GM18868 (cell line): ENCODE results near the gene DNAJB6.
"Not testable (repeated sequence)": the region's sequence is repeated elsewhere in the genome, so short reads cannot be mapped to it uniquely, and the experiment has no call there.

Experiments used
- ATAC-seq: cut with Tn5 transposase; IDR thresholded peaks from one replicate; pipeline ENCODE4 v1.9.1; 2021; ENCODE audit warnings: mild to moderate bottlenecking, moderate library complexity; ENCODE audit not compliant: unreplicated experiment

DNAJB6 gene

DNA sequence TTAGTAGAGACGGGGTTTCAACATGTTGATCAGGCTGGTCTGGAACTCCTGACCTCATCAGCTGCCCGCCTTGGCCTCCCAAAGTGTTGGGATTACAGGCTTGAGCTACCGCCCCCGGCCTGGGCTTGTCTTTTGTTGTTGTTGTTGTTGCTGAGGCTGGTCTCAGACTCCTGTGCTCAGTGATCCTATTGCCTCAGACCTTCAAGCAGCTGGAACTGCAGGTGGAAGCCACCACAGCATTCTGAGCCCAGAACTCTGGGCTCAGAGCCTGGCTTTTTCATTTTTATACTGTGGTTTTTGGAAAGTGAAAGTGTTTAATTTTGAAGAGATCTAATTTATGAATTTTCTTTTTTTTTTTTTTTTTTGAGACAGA lies 16.2 kb upstream of the DNAJB6 start:
- no peak for ATAC-seq

DNA sequence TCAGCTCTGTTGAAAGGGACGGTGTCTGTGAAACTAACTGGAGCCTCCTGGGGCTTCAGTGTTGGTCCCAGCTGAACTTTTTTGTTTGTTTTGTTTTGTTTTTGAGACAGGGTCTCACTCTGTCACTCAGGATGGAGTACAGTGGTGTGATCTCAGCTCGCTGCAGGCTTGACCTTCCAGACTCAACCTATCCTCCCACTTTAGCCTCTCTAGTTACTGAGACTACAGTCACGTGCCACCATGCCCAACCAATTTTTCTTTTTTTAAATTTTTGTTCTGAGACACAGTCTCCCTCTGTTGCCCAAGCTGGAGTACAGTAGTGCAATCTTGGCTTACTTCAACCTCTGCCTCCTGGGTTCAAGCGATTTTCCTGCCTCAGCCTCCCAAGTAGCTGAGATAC lies 13.4 kb upstream of the DNAJB6 start:
- ATAC-seq, result no peak

DNA sequence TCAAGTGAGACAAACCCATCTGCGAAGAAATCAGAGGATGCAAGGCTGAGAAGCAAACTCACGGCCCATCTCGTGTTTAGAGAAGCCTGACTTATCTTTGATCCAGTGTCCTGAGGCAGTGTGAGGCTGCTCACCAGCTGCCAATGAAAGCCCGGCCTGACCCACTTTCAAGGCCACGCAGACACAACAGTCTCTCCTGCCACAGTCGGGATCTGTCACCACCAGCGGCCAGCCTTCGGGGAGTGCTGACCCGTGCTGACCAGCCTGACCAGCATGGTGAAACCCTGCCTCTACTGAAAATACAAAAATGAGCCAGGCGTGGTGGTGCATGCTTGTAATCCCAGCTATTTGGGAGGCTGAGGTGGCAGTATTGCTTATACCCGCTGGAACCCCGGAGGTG lies 7.4 kb upstream of the DNAJB6 start:
- ATAC-seq, result no peak

DNA sequence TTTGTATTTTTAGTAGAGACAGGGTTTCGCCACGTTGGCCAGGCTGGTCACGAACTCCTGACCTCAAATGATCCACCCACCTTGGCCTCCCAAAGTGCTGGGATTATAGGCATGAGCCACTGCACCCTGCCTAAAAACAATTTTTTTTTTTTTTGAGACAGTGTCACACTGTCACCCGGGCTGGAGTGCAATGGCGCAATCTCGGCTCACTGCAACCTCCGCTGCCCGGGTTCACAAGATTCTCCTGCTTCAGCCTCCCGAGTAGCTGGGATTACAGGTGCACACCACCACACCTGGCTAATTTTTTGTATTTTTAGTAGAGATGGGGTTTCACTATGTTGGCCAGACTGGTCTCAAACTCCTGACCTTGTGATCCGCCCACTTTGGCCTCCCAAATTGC lies 6.2 kb upstream of the DNAJB6 start:
- ATAC-seq, result not testable (repeated sequence)

DNA sequence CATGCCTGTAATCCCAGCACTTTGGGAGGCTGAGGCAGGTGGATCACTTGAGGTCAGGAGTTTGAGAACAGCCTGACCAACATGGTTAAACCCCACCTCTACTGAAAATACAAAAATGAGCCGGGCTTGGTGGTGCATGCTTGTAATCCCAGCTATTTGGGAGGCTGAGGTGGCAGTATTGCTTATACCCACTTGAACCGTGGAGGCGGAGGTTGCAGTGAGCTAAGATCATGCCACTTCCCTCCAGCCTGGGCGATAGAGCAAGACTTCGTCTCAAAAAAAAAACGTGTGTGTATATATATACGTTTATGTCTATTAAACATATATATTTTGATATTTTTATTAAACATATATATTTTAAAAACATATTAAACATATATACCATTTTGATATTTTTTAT lies 5.8 kb upstream of the DNAJB6 start:
- ATAC-seq, result not testable (repeated sequence)

DNA sequence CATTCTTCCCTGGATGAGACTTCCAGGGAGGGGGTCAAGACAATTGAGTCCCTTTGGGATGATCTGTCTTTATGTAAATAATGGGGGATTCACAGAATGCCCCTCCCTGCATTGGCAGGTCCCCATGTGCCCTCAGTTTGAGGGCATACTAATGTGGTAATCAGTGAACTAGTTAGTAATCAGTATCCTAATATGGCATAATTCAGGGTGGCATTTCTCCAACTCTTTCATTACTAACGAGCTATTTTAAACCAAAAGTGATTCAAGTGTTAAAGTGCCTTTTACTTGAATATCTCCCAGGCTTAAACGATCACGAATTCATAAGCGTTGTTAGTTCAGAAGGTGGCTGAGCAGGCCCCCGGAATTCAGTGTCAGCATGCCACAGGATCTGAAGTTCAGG lies 1.6 kb upstream of the DNAJB6 start:
- no peak for ATAC-seq

DNA sequence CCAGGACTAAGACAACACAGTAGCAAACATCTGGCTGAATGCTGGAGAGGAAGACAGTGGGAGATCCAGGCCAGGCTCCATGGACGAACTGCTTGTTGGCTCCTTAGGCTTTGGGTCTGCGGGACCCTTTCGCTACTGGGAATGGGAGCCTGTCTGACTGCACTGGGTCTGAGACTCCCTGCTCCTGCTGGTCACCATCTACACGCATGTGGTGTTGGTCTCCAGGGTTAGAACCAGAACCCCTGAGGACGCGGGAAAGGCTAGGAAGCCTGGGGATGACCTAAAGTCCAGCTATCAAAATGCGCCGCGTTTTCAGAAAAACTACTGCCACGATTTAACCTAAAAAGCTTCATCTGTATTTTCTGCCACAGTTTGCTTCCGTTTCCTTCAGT lies 817 bp upstream of the DNAJB6 start:
- ATAC-seq, result no peak

DNA sequence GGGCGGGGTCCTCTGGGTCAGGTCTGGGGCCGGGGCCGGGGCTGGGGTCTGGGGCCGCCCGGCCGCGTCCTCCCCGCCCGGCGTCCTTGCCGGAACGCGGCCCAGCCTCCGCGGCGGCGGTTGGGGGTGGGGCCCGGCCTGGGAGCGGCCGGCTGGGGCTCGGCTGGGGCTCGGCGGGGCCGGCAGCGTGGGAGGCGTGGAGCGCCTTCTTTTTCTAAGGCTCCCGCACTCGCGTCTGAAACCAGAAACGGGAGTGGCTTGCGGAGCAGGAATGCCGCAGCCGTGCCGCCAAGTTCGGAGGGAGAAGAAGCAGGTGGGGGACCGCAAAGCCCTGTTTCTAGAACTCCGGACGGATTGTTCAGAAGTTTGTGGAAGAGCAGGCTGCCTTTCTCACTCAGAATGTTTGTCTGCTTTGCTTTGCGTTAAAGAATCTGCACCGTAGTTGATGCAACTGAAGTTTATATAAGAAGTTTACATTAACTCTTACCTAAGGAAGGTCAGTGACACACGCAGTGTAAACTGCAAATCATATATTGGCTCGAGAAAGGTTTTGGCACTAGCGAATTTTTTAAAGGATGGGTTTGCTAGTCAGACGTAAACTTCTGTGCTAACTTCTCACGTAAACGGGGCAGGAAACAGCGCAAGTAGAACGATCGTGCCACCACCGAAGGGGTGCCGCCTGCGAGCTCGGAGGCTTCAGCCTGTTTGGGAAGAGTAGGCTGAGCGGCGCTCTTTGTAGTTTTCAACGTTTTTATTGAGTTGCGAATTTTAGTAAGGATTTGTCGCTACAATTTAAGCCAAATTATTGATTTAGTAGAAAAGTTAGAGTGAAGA lies 729 bp downstream of the DNAJB6 start:
- ATAC-seq, result peak; percentile 52

DNA sequence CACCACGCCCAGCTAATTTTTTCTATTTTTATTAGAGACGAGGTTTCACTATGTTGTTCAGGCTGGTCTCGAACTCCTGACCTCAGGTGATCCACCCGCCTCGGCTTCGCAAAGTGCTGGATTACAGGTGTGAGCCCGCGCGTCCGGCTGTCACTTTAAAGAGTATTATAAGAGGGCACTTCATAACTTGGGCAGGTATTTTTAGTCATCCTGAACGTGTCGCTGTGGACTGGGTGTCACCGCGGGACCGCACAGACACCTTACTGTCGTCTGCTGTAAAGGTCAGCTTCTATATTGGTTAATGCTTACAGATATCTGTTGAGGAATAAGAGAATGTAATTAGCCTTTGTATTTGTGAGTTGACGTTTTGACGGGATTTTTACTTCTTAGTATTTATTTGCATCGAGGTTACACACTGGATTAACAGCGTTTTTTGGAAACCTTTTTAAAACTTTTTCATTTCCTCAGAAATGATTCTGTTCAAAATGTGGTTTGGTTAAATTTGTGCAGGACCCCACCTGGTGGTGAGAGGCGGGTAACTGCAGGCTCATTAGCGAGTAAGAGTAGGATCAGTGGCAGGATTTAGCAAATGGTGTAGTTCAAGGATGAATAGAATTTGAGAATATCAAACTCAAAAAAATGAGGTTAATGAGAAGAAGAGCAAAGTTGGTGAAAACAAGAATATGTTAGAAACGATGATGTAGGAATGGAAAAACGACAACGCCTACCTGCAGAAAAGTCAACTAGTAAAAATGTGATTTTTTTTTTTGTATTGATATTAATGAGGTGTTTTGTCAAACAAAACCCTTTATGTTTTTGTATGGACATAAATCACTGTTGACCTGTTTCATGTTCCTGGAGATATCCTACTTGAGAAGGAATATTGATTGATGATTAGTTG lies 3.2 kb downstream of the DNAJB6 start:
- peak; percentile 26 for ATAC-seq

DNA sequence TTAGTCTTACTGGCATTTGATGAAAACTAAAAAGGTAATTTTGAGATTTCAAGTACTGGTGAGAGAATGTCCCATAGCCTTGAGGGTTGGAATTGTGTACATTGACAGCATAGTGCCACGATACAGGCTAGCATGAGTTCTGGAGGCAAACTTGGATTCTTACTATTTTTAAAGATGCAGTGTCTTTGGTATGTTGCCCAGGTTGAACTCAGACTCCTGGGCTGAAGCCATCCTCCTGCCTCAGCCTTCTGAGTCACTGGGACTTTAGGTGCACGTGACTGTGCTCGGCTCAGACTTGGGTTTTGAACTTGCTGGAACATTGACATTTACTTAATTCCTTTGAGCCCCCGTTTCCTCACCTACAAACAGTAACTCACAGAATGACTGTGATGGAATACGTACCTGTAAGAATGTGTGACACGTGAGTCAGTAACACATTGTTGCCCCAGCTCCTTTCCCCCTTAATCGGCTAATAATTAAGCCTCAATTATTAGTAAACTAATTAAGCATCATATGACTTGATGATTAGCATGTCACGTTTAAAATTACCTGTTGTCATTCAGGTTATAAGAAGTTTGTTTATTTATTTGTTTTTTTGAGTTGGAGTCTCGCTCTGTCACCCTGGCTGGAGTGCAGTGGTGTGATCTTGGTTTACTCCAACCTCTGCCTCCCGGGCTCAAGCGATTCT lies 10.6 kb downstream of the DNAJB6 start:
- ATAC-seq, result no peak

DNA sequence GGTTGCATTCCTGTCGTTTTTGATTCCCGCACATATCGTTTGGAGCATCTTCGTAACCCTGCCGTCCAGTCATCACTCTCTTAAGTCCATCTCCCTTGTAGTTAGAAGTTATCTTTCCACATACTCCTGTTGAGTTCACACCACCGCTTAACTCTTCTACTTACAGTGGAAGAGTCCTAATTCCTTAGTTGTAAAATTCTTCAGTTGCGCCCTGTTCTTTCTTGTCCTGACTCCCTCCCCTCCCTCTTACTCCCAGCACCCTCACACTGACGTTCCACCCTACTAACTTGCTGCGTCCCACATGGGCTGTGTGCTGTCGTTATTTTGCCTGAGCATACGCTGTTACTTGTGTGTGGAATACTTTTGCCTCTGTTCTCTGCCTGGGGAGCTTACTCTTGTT lies 11.7 kb downstream of the DNAJB6 start:
- no peak for ATAC-seq

DNA sequence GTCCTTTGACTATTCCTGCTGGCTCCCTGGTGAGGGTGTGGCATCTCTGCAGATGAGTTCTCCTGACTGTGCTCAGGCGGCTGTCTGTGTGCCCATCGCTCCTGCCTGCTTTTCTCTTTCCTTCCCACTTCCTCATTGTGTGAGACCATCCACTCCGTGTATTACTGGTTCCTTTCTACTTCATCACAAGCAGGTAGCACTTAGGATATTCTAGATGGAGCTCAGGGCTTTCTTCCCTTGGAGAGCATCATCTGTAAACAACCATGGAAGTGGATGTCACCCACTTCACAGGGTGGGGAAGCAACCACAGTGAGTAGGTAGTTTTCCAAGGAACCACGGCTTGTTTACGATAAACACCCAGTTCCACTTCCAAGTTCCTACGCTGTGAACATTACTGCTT lies 15.7 kb downstream of the DNAJB6 start:
- no peak for ATAC-seq

DNA sequence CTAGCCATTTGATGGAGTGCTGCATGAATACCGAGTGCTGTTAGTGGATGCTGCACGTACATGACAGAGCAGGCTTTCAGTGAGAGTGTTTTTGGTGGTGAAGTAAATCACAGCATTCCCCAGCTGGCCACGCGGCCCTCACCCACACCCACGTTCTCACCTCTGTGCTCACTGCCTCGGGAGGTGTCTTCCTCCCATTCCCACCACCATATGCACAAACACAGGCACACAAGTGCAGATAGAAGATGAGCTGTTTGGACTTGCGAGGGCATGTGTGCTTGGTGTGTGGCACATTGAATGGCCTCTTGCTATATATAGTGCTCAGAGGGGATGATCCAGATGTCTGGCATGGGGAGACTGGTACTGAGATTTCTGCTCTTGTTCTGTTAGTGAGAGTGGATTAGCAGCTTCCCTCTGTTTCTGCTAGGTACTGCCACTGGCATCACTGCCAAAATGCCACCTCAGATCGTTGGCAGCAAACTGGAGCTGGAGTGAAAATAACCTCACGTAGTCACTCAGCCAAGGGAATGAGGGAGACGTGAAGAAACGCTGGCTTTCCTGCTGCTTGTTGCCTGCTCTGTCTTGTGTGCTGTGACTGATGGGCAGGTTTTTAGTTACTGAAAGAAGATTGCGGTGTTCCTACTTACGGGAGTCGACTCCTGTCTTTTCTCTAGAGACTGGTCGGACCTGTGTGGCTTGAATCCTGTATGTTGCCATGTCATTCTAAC lies 19.1 kb downstream of the DNAJB6 start:
- no peak for ATAC-seq

DNA sequence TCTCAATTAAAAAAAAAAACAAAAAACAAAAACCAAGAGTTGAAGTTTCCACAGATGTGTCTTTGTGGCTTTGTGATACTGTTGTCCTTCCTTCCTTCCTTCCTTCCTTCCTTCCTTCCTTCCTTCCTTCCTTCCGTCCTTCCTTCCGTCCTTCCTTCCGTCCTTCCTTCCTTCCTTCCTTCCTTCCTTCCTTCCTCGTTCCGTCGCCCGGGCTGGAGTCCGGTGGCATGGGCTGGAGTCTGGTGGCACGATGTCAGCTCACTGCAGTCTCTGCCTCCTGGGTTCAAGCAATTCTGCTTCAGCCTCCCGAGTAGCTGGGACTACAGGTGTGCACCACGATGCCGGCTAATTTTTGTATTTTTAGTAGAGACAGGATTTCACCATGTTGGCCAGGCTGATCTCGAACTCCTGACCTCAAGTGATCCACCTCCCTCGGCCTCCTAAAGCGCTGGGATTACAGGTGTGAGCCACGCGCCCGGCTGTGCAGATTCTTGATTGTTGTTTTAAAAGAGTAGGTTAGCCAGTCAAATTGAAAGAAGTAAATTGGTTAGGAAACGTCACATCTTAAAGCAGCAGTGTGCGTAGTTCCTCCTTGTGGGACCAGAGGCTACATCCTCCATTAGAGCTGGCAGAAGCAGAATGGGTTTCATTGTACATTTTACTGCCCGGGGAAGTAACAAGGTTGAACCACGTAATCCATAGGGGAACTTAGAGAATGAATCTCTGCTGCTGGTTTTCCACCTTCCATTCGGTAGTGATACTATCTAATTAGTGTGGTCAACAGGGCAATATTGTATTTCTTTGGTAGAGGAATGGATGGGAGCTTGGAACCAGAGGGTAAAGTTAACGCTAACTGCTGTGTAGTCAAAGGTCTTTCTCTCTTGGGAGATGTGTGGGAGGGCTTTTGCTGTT lies 20.6 kb downstream of the DNAJB6 start:
- ATAC-seq, result peak; percentile 88

DNA sequence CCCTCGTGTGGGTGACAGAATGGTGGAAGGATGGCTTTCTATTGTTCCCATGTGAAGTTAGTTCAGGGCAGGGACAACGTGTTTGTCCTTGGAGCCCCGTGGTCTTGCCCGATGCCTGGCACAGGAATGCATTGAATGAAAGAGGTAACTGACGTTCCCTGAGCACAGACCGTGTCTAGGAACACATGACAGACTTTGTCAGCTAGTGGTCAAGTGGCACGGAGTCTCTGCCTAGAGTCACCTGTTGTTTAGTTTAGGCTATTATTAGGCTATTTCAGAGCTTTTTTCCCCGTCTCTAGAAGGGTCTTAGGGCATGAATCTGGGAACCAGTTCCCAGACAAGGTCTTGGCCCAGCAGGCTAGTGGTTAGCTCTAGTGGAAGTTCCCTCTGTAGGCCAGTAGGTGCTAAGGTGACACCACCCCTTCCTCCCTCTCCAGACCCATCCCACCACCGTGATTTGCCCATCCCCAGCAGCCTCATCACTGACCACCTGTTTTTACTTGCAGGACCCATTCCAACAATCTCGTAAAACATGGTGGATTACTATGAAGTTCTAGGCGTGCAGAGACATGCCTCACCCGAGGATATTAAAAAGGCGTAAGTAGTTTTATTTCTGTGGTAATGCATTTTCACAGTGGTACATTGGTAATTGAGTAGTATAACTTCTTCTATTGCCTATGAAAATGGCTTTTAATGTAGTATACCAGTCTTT lies 21.4 kb downstream of the DNAJB6 start:
- ATAC-seq, result no peak

DNA sequence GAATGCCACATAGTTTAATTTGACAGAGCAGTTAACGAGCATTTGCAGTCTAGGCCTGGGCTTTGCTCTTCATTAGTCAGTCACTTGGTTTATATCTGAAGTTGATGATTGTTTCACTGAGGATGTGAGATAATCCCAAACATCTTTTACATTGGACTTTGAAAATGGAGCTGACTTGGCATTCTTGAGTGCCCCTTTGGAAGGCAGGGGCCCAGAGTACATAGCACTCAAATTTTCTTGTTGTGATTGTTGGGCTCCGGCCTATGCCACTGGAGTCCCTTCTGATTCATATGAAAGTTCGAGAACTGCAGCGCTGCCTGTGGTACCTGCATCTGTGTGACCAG lies 21.9 kb downstream of the DNAJB6 start:
- ATAC-seq, result no peak

DNA sequence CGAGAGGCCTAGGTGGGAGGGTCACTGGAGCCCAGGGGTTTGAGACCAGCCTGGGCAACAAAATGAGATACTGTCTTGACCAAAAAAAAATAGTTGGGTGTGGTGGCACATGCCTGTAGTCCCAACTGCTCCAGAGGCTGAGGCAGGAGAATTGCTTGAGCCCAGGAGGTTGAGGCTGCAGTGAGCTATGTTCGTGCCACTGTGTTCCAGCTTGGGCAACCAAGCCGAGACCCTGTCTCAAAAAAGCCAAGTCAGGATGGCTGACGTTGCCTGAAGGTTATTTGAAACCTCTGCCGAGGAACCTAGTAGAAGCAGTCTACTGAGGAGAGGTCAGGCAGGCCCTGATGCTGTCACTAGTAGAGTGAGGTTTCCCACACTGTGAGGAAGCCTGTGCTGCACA lies 22.8 kb downstream of the DNAJB6 start:
- no peak for ATAC-seq

DNA sequence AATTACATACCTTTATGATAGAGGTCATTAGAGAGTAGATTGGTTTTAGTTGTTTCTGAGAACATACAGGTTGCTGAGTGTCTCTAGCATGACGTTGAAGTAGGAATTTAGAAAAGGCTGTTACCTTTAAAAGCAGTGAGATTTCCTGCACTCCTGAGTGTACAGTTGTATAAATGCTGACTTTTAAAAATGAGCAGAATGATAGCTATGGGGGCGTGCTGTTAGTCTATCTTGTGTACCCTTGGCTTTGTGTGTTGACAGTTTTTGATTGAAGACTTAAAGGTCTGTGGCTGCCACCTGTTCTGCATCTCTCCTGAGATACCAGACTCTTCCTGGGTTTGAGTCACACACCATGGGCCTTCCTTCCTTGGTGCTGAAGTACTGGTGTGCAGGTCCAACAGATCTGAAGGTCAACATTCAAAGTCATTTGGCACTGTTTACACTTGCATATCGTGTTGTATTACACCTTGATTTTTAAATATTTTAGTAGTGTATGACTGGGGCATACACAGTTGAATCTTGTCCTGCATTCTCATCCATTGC lies 23.8 kb downstream of the DNAJB6 start:
- ATAC-seq, result no peak

DNA sequence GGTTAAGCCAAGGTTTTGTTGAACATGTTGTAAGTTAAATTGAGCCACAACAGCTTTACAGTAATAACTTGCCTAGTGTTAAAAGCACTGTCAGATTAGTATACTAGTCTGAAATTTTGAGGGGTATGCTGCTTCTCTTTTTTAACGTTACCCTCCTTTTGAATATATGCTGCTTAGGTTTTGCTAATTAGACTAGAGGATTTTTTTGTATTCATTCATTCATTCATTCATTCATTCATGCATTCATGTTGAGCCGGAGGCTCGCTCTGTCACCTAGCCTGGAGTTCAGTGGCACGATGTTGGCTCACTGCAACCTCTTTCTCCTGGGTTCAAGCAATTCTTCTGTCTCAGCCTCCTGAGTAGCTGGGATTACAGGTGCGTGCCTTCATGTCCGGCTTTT lies 24.7 kb downstream of the DNAJB6 start:
- ATAC-seq, result no peak
